GM19438 (cell line): Measurements from ENCODE around the gene FBXL13.
"Not testable (repeated sequence)": the region's sequence is repeated elsewhere in the genome, so short reads cannot be mapped to it uniquely, and the experiment has no call there.

ENCODE experiments used
- ATAC-seq: cut with Tn5 transposase; IDR thresholded peaks from one replicate; pipeline ENCODE4 v1.9.1; 2021; ENCODE audit warnings: low read depth; ENCODE audit not compliant: unreplicated experiment

Gene FBXL13

GRCh38 chr7:102988631-102989560 lies 85.7 kb downstream of the FBXL13 start:
- ATAC-seq: no peak

DNA sequence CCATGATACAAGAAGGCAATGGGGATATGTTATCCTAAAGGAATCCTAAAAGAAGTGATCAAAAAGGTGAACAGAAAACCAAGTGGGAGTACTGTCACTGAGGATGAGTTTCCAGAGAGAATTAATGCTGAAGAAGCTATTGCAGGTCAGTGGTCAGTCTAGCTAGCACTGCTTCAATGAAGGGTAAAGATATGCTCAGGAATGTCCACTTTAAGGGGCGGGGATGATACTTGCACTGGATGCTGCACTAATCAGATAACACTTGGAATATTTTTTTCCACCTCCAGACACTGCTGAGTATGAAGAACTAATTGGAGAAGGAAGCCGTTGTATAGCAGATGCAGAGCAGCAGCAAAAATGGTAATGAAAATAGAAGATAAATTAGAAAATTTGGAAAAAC lies 86.5 kb downstream of the FBXL13 start:
- ATAC-seq: no peak

DNA sequence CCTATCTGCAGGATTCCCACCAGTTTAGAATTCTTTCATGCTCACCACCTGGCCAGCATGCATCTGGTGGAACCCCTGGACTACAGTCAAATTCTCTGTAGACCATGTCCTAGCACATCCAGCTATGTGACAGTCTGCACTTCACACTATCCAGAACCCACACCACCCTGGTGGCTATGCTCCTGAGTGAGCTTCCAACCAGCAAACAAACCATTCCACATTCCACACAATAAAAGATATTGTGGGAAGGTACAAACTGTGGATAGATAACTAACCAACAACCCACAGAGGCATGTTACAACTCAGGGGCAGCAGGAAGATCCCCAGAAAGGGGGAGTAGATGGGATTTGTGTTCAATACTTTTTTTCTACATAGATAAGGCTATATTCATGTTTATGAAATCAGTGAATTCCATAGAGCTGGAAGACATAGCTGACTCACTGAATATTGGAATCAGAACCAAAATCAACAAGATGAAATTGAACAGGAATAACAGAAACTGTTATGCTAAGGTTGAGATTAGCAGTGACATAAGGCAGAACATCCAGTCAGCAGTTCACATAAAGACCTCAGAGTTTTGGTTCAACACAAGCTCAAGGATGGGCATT lies 89.3 kb downstream of the FBXL13 start:
- no peak for ATAC-seq

DNA sequence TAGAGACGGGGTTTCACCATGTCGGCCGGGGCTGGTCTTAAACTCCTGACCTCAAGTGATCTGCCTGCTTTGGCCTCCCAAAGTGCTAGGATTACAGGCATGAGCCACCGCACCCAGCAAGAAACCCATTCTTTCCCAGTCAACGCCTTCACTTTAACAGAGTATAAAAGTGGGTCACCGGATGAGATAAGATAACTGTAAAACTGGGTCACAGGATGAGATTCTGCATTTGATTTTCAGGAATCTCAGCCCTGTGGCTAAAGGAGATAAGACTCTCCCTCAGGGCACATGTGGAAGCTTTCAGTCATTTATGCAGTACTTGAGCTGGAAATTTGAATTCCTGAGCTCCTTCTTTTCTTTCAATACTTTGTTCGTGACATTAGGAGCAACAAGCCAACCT lies 91.0 kb downstream of the FBXL13 start:
- ATAC-seq: no peak

- ATAC-seq: no peak
Measured at GRCh38 chr7:102982235-102982634, 92.4 kb downstream of the FBXL13 start.

- no peak for ATAC-seq
Measured at GRCh38 chr7:102981451-102981850, 93.1 kb downstream of the FBXL13 start.

DNA sequence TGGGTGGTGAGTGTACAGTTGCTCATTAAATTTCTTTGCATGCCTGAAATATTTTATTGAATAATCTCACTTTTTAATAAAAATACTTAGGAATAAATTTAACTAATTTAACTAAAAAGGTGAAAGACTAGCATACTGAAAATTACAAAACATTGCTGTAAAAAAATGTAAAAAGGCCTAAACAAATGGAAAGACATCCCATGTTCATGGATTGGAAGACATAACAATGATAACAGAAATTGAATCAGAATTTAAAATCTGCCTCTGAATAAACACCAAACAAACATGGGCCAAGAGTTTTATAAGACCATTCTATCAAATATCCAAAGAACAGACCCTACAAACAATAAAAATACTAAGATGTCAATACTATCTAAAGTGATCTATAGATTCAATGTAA lies 94.9 kb downstream of the FBXL13 start:
- ATAC-seq: no peak

- ATAC-seq: no peak
Measured at GRCh38 chr7:102978284-102978683, 96.3 kb downstream of the FBXL13 start.

DNA sequence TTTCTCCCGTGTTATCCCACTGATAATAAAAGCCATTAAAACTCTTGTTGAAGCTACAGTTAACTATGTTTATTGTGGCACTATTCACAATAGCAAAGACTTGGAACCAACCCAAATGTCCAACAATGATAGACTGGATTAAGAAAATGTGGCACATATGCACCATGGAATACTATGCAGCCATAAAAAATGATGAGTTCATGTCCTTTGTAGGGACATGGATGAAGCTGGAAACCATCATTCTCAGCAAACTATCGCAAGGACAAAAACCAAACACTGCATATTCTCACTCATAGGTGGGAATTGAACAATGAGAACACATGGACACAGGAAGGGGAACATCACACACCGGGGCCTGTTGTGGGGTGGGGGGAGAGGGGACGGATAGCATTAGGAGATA lies 97.0 kb downstream of the FBXL13 start:
- not testable (repeated sequence) for ATAC-seq

DNA sequence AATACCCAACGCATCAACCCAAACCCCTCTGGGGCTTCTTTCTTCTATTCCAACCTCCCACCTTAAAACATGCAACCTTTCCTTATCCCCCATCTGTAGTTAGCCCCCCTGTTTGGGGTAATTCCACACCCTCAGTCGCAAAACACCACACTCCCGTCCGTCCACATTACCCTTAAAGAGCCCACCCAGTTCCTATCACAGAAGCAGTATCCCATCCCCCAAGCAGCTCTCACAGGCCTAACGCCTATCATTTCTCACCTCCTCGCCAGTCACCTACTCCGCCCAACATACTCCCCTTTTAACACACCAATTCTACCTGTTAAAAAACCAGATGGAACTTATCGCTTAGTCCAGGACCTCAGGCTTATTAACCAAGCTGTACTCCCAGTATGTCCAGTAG lies 98.1 kb downstream of the FBXL13 start:
- no peak for ATAC-seq

- no peak for ATAC-seq
Measured at GRCh38 chr7:102975854-102976253, 98.7 kb downstream of the FBXL13 start.

DNA sequence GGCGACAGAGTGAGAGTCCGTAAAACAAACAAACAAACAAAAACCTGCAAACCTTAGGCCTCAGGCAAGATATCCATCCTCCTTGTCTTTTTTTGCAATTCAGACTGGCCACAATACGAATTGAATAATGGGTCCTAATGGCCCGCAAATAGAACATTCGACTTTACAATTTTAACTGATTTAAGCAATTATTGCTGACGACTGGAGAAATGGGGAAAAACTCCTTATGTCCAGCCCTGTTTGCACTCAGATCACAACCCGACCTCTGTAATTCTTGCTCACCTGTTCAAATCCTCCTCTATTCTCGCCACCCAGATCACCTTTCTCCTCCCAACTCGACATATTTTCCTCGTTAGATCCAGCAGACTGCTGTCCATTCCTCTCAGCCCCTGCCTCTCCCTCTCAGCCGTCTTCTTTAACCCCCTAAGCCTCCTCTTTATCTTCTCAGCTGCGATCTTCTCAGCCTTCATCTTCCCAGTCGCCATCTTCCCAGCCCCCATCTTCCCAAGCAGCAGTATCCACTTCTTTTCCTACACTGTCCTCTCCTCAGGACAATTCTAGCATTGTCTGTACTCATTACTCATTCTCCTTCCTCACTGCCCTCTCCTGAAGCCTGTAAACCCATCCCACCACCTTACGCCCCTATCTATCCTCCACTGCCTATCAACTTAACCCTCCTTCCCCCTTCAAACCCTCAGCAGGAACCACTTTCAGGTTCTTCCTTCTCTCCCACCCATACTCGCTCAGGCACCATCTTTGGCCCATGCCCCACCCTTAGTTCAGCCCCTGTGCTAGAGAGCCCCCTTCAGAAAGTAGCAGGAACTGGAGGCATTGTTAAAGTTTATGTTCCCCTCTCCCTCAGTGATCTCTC lies 100.0 kb downstream of the FBXL13 start:
- ATAC-seq: no peak

DNA sequence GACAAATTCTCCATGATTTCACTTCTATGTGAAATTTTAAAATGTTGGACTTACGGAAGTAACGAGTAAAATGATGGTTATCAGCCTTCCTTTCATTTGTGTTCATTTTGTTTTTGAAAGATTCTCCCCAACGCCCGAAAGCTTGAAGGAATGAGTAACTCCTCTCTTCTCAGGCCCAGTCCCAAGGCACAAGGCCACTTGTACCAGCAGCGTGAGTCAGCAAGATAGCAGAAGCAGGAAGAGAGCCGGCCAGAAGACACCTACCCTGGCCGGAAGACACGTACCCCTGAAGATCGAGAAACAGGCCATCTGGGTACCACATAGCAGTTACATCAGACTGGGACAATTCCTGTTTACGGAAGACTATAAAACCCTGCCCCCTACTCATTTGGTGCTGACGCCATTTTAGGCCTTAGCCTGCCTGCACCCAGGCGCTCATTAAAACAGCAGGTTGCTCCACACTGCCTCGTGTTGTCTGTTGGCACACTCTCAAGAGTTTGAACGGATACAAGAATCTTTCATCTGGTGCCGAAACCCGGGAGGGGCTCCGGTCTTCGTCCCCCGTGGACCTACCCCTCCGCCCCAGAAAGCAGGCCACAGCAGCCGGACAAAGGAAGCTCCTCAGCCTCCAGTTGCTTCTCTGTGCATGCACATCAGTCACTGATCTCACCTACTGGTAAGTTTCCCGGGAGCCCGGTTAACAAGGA lies 101.3 kb downstream of the FBXL13 start:
- no peak for ATAC-seq

GRCh38 chr7:102967798-102968197 lies 106.8 kb downstream of the FBXL13 start:
- ATAC-seq: no peak

- ATAC-seq: no peak
Measured at GRCh38 chr7:102966465-102966864, 108.1 kb downstream of the FBXL13 start.

GRCh38 chr7:102961993-102962392 lies 112.6 kb downstream of the FBXL13 start:
- ATAC-seq: not testable (repeated sequence)

DNA sequence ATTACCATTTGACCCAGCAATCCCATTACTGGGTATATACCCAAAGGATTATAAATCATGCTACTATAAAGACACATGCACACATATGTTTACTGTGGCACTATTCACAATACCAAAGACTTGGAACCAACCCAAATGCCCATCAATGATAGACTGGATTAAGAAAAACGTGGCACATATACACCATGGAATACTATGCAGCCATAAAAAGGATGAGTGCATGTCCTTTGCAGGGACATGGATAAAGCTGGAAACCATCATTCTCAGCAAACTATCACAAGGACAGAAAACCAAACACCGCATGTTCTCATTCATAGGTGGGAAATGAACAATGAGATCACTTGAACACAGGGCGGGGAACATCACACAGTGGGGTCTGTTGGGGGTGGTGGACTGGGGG lies 116.6 kb downstream of the FBXL13 start:
- ATAC-seq: not testable (repeated sequence)

DNA sequence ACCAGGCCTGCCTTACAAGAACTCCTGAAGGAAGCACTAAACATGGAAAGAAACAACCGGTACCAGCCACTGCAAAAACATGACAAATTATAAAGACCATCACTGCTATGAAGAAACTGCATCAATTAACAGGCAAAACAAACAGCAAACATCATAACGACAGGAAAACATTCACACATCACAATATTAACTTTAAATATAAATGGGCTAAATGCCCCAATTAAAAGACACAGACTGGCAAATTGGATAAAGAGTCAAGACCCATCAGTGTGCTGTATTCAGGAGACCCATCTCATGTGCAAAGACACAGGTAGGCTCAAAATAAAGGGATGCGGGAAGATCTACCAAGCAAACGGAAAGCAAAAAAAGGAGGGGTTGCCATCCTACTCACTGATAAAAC lies 120.2 kb downstream of the FBXL13 start:
- ATAC-seq: not testable (repeated sequence)

DNA sequence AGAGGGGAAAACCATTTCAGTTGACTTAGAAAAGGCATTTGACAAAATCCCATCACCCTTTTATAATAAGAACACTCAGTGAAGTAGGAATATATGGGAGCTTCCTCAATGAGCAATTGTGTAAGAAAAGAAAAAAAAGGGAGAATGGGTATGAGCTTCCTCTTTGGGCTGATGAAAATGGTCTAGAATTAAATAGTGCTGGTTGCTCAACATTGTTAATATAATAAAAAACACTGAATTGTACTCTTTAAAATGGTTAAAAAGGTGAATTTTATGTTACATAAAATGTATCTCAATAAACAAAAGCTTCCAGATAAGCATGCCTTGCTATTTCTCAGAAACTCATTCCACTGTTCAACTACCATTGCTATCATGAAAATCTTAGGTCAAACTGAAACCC lies 121.2 kb downstream of the FBXL13 start:
- ATAC-seq: no peak

DNA sequence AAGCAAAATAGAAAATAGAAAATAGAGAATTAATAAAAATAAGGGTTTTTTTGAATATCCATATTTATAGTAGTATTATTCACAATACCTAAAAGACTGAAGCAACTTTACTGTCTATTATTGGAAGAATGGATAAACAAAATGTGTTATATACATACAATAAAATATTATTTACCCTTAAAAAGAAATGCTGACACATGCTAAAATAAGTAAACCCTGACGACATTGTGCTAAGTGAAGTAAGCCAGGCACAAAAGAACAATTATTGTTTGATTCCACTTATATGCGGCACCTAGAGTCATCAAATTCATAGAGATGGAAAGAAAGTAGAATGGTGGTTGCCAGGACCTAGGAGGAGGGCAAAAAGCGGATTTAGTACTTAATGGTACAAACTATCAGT lies 122.8 kb downstream of the FBXL13 start:
- ATAC-seq: no peak
